ENCODE data around the gene DIPK2A. TPM values are rescaled to one million over a fixed set of nuclear protein-coding genes. Genes with fewer than 3 reads are reported as not detected.

DIPK2A gene
- total and polyA plus RNA-seq, 2 experiments from 2014 or later = 19.0 to 38.5 TPM

DNA sequence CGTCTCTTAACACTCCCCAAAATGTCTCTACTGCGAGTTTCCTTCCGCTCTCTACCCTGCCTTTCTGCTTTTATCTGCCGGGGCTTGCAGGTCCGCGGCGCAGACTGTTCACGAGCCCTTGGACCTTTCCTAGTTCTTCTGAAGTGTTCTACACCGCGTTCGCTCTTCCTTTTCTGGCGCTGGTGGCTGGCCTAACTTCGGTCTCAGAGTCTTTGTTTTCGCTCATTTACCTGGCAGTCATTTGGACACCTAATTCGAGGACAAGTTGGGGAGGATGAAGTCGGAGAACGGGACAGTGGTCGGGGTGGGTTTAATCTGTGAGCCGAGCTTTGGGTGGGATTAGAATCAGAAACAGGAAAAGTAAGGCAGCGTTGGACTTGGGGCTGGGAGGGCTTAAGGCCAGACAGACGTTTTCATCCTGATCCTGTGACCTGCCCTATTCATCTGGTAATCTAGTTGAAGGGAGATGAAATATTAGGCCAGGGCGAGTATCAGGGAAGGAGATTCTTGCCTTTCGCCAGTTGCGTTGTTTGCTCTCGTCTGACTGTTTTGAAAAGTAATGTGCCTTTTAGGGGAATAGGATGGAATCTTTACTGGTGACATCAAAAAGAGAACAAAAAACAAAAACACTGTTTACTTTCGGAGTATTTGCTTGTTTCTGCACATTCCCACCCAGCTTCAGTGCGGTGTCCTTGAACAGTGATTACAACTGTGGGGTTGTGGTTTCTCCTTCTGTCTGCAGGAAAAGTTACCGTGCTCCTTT, 1.8 kb downstream of the DIPK2A start:
- H3K36me3 ChIP-seq (ENCODE audit: insufficient read depth) = no peaks in the 10 kb centered on the region
- peaks cover 44% of the 10 kb centered on the region for H3K4me1 Mint-ChIP-seq
- H3K27ac Mint-ChIP-seq = peak overlapping the region; percentile 69
- peaks cover 36% of the 10 kb centered on the region for H3K4me1 ChIP-seq (ENCODE audit: insufficient read depth)
- H3K4me3 ChIP-seq = peak overlapping the region; percentile 91
- H3K9me2 ChIP-seq (ENCODE audit: insufficient read depth) = no peaks in the 10 kb centered on the region
- peaks cover 9% of the 10 kb centered on the region; the same call in 1 of the 2 replicates for H4K20me1 ChIP-seq (replicated peaks; ENCODE audit: insufficient read depth)
- no peaks in the 10 kb centered on the region; the same call in 2 of the 3 replicates for H3K9me3 Mint-ChIP-seq
- peaks cover 55% of the 10 kb centered on the region for H3K79me2 ChIP-seq (replicated peaks; ENCODE audit: insufficient read depth)
- no peak for TF ChIP-seq JUNB (IDR thresholded peaks at IDR 0.05; ENCODE audit: unreplicated experiment)
- TF ChIP-seq, protein P1, sequence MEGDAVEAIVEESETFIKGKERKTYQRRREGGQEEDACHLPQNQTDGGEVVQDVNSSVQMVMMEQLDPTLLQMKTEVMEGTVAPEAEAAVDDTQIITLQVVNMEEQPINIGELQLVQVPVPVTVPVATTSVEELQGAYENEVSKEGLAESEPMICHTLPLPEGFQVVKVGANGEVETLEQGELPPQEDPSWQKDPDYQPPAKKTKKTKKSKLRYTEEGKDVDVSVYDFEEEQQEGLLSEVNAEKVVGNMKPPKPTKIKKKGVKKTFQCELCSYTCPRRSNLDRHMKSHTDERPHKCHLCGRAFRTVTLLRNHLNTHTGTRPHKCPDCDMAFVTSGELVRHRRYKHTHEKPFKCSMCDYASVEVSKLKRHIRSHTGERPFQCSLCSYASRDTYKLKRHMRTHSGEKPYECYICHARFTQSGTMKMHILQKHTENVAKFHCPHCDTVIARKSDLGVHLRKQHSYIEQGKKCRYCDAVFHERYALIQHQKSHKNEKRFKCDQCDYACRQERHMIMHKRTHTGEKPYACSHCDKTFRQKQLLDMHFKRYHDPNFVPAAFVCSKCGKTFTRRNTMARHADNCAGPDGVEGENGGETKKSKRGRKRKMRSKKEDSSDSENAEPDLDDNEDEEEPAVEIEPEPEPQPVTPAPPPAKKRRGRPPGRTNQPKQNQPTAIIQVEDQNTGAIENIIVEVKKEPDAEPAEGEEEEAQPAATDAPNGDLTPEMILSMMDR (conservative IDR thresholded peaks at IDR 0.05; ENCODE audit: low read depth in 2 of 2) = no peak
- no peak for TF ChIP-seq EZH2 (IDR thresholded peaks at IDR 0.05; ENCODE audit: low read depth, unreplicated experiment)
- TF ChIP-seq, protein P2, sequence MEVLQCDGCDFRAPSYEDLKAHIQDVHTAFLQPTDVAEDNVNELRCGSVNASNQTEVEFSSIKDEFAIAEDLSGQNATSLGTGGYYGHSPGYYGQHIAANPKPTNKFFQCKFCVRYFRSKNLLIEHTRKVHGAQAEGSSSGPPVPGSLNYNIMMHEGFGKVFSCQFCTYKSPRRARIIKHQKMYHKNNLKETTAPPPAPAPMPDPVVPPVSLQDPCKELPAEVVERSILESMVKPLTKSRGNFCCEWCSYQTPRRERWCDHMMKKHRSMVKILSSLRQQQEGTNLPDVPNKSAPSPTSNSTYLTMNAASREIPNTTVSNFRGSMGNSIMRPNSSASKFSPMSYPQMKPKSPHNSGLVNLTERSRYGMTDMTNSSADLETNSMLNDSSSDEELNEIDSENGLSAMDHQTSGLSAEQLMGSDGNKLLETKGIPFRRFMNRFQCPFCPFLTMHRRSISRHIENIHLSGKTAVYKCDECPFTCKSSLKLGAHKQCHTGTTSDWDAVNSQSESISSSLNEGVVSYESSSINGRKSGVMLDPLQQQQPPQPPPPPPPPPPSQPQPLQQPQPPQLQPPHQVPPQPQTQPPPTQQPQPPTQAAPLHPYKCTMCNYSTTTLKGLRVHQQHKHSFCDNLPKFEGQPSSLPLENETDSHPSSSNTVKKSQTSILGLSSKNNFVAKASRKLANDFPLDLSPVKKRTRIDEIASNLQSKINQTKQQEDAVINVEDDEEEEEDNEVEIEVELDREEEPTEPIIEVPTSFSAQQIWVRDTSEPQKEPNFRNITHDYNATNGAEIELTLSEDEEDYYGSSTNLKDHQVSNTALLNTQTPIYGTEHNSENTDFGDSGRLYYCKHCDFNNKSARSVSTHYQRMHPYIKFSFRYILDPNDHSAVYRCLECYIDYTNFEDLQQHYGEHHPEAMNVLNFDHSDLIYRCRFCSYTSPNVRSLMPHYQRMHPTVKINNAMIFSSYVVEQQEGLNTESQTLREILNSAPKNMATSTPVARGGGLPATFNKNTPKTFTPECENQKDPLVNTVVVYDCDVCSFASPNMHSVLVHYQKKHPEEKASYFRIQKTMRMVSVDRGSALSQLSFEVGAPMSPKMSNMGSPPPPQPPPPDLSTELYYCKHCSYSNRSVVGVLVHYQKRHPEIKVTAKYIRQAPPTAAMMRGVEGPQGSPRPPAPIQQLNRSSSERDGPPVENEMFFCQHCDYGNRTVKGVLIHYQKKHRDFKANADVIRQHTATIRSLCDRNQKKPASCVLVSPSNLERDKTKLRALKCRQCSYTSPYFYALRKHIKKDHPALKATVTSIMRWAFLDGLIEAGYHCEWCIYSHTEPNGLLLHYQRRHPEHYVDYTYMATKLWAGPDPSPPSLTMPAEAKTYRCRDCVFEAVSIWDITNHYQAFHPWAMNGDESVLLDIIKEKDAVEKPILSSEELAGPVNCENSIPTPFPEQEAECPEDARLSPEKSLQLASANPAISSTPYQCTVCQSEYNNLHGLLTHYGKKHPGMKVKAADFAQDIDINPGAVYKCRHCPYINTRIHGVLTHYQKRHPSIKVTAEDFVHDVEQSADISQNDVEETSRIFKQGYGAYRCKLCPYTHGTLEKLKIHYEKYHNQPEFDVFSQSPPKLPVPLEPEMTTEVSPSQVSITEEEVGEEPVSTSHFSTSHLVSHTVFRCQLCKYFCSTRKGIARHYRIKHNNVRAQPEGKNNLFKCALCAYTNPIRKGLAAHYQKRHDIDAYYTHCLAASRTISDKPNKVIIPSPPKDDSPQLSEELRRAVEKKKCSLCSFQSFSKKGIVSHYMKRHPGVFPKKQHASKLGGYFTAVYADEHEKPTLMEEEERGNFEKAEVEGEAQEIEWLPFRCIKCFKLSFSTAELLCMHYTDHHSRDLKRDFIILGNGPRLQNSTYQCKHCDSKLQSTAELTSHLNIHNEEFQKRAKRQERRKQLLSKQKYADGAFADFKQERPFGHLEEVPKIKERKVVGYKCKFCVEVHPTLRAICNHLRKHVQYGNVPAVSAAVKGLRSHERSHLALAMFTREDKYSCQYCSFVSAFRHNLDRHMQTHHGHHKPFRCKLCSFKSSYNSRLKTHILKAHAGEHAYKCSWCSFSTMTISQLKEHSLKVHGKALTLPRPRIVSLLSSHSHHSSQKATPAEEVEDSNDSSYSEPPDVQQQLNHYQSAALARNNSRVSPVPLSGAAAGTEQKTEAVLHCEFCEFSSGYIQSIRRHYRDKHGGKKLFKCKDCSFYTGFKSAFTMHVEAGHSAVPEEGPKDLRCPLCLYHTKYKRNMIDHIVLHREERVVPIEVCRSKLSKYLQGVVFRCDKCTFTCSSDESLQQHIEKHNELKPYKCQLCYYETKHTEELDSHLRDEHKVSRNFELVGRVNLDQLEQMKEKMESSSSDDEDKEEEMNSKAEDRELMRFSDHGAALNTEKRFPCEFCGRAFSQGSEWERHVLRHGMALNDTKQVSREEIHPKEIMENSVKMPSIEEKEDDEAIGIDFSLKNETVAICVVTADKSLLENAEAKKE (CRISPR knock-in tag; IDR thresholded peaks at IDR 0.05) = no peak
- TF ChIP-seq NANOG (IDR thresholded peaks at IDR 0.05; ENCODE audit: borderline replicate concordance) = no peak
- TF ChIP-seq, protein P3, sequence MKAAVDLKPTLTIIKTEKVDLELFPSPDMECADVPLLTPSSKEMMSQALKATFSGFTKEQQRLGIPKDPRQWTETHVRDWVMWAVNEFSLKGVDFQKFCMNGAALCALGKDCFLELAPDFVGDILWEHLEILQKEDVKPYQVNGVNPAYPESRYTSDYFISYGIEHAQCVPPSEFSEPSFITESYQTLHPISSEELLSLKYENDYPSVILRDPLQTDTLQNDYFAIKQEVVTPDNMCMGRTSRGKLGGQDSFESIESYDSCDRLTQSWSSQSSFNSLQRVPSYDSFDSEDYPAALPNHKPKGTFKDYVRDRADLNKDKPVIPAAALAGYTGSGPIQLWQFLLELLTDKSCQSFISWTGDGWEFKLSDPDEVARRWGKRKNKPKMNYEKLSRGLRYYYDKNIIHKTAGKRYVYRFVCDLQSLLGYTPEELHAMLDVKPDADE (IDR thresholded peaks at IDR 0.05) = no peak
- no peak for TF ChIP-seq CREB1 (CRISPR knock-in tag; IDR thresholded peaks at IDR 0.05; ENCODE audit: low read depth)
- TF ChIP-seq EZH2phosphoT487 (IDR thresholded peaks at IDR 0.05; ENCODE audit: unreplicated experiment) = no peak
- no peak for TF ChIP-seq ZNF331 (CRISPR knock-in tag; IDR thresholded peaks at IDR 0.05; ENCODE audit: low read depth)
- no peak for TF ChIP-seq POLR2AphosphoS5 (IDR thresholded peaks at IDR 0.05; ENCODE audit: low read depth)
- TF ChIP-seq STAT1 (IDR thresholded peaks at IDR 0.05; ENCODE audit: unreplicated experiment) = no peak
- TF ChIP-seq ZNF114 (CRISPR knock-in tag; IDR thresholded peaks at IDR 0.05) = no peak
- peak overlapping the region; percentile 88 for H3K4me2 ChIP-seq
- H3K27ac ChIP-seq (ENCODE audit: low read depth) = no peak overlapping the region
- H3K27me3 Mint-ChIP-seq (ENCODE audit: insufficient read depth, low read depth, poor library complexity) = peaks cover 13% of the 10 kb centered on the region
- no peak overlapping the region; the same call in 1 of the 2 replicates for H2AFZ ChIP-seq
- DNase-seq (ENCODE audit: low spot score) (no peak), ATAC-seq (no peak)
- no peaks in the 10 kb centered on the region for H3K27me3 ChIP-seq (ENCODE audit: insufficient read depth)
- H3F3A ChIP-seq (replicated peaks; ENCODE audit: low read depth) = no peaks in the 10 kb centered on the region
- peak overlapping the region; percentile 94 for H3K4me3 Mint-ChIP-seq
- H3K36me3 Mint-ChIP-seq (ENCODE audit: low read depth) = peaks cover 4% of the 10 kb centered on the region; the same call in 1 of the 3 replicates
